HG03159 (cell line): Measurements from ENCODE around the gene MALL.
"Not testable (repeated sequence)": the region's sequence is repeated elsewhere in the genome, so short reads cannot be mapped to it uniquely, and the experiment has no call there.

Experiments
- ATAC-seq: cut with Tn5 transposase; IDR thresholded peaks from one replicate; pipeline ENCODE4 v1.9.1; 2021; ENCODE audit warnings: mild to moderate bottlenecking, moderate library complexity; ENCODE audit not compliant: unreplicated experiment

Gene MALL

GRCh38 chr2:110115291-110116032 is at the start of gene MALL:
MALL (minus strand) TSS chr2:110115822; CDS start chr2:110115792, 30 bp downstream.
- no peak for ATAC-seq

- peak; percentile 86 for ATAC-seq
Observed at GRCh38 chr2:110157153-110157793, 41.7 kb upstream of the MALL start.

- ATAC-seq: not testable (repeated sequence)
Observed at GRCh38 chr2:110154828-110155227, 39.2 kb upstream of the MALL start.

- not testable (repeated sequence) for ATAC-seq
Observed at GRCh38 chr2:110154188-110154587, 38.6 kb upstream of the MALL start.

GRCh38 chr2:110153416-110153815 is 37.8 kb upstream of the MALL start:
- no peak for ATAC-seq

- no peak for ATAC-seq
Observed at GRCh38 chr2:110152943-110153342, 37.3 kb upstream of the MALL start.

- no peak for ATAC-seq
Observed at GRCh38 chr2:110149330-110150220, 34.0 kb upstream of the MALL start.

- ATAC-seq: no peak
Observed at GRCh38 chr2:110146945-110147332, 31.3 kb upstream of the MALL start.

- ATAC-seq: no peak
Observed at GRCh38 chr2:110146183-110146944, 30.7 kb upstream of the MALL start.

GRCh38 chr2:110143982-110144381 is 28.4 kb upstream of the MALL start:
- ATAC-seq: peak; percentile 72

GRCh38 chr2:110140401-110140800 is 24.8 kb upstream of the MALL start:
- ATAC-seq: no peak

GRCh38 chr2:110134025-110134424 is 18.4 kb upstream of the MALL start:
- ATAC-seq: no peak

- ATAC-seq: no peak
Observed at GRCh38 chr2:110131166-110131565, 15.5 kb upstream of the MALL start.

GRCh38 chr2:110130757-110131156 is 15.1 kb upstream of the MALL start:
- no peak for ATAC-seq

GRCh38 chr2:110126906-110127305 is 11.3 kb upstream of the MALL start:
- ATAC-seq: no peak

- ATAC-seq: no peak
Observed at GRCh38 chr2:110126086-110126773, 10.6 kb upstream of the MALL start.

- no peak for ATAC-seq
Observed at GRCh38 chr2:110124939-110125691, 9.5 kb upstream of the MALL start.

GRCh38 chr2:110124038-110124825 is 8.6 kb upstream of the MALL start:
- ATAC-seq: no peak

GRCh38 chr2:110121592-110121991 is 6.0 kb upstream of the MALL start:
- no peak for ATAC-seq
